Fibroblast of gingiva (primary cell): Measurements from ENCODE around the gene AGPAT4.
A peak's percentile ranks its signal among the peaks of the same experiment; 100 is the strongest.

Experiments
- DNase-seq: peaks from one replicate; pipeline ENCODE4 v3.0.0-alpha.2; 2011; ENCODE audit warnings: low read depth

Gene AGPAT4

DNA sequence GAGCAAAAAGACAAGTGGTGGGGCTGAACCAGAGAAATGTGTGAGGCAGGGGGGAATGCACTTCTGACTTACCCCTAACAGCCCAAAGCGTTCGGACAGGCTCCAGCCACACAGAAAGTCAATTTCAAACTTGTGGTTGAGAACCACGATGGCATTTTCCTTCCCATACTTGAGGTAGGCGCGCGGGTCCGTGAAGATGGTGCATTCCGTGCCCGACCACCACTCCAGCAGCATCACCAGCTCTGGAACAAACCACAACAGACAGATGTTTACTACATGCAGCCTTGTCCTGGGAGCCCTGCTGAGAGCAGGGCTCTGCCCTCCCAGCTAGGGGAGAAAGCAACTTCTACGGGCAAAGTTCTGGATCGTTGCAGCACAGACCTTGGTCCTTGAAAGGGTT, 107.7 kb downstream of the AGPAT4 start:
- DNase-seq = no peak

DNA sequence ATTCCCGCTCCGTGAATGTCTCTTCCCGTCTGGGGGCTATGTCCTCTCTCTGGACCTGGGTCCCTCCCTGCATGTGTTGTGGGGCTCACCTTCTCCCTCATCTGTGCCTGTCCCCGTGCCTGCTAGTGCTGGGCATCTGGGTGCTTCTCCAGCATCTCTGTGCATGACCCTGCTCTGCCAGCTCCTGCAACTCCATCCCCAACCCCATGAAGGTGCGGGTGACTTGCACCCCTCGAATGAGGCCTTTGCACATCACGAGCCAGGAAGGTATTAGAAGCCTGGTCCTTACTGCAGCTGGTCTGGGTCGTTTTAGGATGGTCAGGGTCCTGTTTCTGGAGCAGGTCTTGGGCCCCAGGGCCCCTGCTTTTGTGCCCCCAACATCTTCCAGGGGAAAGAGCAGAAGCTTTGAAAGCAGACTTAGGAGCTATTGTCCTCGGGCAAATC, 109.7 kb downstream of the AGPAT4 start:
- DNase-seq = no peak

GRCh38 chr6:161163466-161164181, 110.2 kb downstream of the AGPAT4 start:
- DNase-seq = no peak

DNA sequence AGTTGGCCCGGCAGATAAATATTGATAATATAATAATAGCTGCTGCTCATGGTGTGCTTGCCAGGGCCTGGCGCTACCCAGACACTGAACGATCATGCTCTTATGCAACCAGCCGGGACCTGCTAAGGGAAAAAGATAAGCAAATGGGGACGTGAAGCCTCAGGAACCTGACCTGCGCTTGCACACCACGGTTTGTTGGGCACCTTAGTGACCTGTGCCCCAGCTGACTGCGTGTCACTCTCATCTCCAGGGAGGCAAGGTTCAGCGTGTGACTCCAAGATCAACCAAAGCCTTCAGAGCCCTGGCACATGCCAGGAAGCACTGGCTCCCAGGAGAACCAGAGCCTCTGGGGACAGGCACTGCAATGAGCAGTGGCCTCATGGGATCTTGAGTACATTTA, 111.1 kb downstream of the AGPAT4 start:
- no peak for DNase-seq

- DNase-seq = peak; percentile 92
These were observed 111.8 kb downstream of the AGPAT4 start for GRCh38 chr6:161161889-161162624.

DNA sequence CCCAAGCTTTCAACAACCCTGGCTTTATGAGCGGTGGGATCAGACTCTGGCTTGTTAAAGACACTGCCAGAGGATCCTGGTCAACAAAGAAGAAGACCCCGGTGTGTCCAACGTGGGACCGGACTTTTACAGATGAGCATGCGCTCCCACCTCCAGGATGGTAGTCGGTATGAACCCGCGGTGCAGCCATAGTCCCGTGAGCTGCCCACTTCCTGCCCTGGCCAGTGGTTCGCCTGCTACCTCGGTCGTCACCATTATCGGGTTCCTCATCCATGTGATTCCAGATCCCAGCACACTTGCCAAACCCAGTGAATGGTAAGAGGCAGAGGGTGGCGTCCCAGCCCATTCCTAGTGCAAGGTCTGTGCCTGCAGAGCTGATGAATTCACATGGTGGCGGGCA, 112.7 kb downstream of the AGPAT4 start:
- DNase-seq = no peak

GRCh38 chr6:161154796-161155335, 119.0 kb downstream of the AGPAT4 start:
- DNase-seq = no peak

GRCh38 chr6:161153725-161154124, 120.1 kb downstream of the AGPAT4 start:
- DNase-seq = no peak

DNA sequence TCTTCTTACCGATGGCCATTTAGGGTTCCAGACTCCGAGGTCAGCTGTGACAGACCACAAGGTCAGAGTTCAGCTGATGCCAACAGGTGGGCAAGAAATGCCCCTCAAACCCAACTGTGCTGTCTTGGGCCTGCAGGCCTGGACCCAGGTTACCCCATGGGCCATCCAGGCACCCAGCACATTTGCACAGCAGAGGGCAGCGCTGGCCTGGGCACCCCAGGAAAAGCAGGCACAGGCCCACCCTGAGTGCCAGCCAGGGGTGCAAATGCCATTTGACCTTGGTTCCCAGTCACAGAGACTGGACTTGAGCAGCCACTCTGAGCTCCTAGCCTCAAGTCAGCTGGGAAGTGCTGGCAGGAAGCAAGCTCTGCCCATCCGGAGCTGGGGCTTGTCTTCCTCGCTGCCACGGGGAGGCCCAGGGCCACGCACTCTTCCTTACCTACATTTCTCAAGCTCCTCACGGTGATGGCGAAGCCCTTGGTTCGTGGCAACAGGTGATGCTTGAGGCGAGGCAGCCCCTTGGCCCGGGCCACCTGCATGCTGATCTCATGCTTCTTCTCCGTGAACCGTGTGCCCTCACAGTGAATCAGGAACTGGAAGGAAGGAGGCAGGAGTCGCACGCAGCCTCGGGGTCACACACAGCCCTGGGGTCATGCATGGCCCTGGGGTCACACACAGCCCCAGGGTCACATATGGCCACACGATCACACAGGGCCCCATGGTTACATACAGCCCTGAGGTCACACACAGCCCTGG, 120.8 kb downstream of the AGPAT4 start:
- DNase-seq = no peak

- DNase-seq = no peak
These were observed 121.4 kb downstream of the AGPAT4 start for GRCh38 chr6:161152527-161152862.

DNA sequence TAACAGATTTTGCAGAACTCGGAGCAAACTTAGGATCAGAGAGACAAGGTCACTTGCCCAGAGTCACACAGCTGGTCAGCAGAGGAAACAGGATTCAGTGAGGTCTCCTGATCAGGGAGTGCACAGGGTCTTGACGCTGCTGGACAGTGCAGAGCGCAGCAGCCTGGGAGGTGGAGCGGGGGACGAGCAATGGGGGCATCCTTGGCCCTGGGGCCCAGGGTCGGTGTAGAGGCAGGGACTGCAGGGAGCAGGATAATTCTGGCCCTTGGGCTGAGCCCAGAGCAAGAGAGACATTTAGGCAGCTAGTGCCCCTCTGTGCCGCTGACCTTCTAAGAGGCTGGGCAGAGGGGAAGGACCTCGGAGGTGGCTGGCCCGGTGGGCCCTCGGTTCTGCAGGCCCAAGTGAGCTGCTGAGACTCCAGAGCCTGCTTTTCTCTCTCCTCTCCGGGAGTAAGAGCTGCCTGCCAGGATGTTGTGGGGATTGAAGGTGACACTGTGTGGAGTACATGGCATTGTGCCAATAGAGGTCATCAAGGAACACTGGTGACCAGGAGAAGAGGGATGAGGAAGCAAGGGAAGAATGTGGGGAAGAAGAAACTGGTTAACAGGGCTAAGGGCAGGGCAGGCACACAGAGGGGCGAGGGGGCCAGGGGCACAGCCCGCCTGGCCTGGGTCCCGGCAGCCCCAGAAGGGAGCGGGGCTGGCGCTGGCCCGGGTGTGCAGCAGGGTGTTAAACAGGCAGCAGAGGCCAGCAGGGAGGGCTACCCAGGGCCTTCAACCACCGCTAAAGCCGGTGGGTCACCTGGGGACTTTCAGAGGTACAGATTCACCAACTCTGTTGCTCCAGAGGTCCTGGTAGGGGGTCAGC, 122.0 kb downstream of the AGPAT4 start:
- DNase-seq = no peak

DNA sequence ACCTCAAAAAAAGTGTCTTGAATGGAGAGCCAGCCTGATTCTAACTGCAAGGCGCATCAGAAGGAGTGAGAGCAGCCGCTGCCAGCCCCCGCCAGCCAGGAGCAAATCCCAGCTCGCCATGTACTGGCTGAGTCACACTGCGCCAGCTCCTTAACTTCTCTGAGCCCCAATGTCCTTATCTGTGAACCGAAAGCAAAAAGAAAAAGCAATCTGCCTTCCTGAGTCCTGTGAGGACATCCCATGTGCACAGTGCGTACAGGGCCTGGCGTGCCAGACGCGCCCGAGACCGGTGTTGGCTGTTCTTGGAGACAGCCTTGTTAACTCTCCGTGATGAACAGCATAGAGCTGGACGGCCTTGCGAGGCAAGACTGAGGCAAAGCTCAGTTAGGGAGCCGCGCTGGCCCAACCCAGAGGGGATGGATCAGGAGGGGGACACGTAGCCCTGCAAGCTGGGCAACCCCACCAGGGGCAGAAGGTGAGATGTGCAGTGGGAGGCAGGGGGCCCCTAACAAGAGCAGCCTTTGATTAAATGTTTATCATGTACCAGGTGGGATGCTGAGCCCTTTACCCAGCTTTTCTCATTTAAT, 122.7 kb downstream of the AGPAT4 start:
- no peak for DNase-seq

DNA sequence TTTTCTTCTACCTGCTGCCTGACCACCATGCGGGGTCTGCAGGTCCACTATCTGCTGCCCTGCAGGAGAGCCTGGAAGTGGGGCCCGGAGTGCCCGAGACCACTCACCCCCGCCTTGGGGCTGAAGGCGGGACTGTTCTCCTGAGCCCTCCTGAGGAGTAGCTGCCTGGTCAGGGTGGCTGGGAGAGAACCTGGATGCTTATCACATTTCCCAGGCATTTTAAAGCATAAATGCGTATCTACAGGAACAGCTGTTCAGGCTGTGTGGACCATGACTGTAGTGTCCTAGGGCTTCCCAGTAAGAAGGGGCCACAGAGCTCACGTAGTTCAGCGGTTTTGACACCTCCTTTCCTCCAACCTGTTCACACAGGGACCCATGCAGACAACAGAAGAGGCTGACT, 123.3 kb downstream of the AGPAT4 start:
- DNase-seq = no peak

DNA sequence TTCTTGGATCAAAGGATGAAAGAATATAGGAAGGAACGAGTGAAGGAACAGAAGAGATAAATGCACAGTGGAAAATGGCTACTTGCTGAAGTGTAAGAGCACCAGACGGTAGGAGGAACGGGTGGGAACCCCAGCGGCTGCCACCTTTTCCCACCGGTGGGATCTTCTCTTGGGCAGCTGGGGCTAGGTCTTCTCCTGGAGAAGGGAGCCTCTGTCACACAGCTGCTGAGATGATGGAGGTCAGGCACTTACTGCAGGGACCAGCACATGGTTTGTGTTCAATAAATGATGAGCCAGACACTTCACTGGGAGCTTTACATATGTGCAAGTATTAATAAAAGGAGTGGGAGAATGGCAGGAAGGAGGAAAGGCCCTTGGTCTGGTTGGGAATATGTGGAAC, 123.7 kb downstream of the AGPAT4 start:
- DNase-seq = no peak

DNA sequence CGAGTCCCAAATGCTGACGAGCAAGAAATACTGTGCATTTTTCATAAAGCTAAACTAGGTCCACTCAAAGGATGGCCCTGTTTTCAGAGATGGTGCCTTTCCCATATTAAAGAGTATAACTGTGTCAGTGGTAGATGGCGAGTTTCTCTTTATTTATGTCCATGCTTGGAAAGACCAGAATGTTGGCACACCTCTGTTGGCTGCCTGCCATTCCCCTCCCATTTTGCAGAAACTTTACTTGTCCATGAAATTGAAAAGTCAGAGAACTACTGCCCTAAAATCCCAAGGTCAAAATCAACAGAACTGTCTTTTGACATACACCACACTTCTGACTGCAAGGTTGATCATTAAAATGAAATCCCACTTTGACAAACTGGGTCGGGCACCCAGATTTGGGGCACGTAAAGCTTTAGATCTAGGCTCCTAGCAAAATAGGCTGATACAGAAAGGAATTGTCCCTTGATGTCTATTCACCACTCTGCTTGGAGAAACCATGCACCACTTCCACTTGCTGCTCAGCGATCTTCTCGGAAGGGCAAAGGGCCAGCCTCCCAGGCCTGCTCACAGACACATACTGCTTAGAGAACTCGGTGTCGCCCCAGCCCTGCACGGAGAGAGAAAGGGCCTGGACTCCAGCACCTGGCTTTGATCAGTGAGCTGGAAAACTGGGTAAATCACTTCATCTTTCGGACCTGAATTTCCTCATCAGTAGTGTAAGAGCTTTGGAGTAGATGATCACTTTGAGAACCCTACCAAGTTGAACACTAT, 130.0 kb downstream of the AGPAT4 start:
- DNase-seq = no peak

GRCh38 chr6:161142957-161143296, 130.9 kb downstream of the AGPAT4 start:
- DNase-seq = no peak

GRCh38 chr6:161141173-161141572, 132.7 kb downstream of the AGPAT4 start:
- no peak for DNase-seq

DNA sequence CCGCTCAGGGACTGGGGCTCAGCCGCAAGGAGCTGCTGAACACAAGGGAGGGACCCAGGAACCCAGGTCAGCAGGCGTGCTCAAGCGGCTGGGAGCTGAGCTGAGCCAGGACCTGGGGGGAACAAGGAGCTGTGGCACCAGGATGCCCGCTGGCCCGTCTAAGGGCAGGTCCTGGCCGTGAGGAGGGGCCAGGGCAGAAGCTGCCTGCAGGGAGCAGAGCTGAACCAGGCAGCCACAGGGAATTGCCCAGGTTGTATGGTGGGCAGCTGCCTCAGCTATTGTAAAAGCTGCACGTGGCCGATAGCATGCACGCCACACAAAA, 133.3 kb downstream of the AGPAT4 start:
- no peak for DNase-seq

DNA sequence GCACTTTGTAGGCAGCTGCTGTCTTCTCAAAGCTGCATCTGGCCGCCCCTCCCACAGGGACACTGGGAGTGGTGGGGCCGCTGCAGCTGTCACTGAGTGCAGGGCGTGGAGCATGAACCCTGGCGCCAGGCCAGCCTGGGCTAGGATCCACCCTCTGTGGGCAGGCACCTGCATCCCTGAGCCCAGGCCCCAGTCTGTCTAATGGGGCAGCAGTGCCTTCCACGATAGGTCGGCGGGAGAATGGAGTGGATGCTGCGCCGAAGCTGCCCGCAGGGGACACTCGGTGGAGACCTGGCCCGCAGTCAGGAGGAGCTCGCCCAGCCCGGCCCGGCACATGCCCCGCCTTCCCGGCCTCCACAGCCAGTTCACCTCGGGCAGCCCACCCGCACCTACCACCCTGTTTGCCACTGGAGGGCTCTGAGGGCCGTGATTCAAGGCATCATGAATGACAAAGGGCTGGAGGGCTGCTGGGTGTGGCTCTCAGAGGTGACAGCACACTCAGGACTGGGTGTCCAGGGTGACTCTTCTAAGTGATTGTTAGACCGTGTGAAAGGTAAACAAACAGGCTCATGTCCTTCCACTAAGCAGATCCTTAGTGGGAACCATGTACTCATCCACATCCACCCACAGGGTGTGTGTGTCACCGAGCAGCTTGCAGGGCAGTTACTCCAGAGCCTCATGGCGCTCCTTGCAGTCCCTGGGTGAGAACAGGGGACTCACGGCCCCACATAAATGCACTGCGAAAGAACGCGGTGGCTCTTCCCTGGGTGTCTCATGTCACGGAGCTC, 133.9 kb downstream of the AGPAT4 start:
- no peak for DNase-seq

- no peak for DNase-seq
These were observed 134.5 kb downstream of the AGPAT4 start for GRCh38 chr6:161139304-161139765.
